Activated CD8-positive, alpha-beta memory T cell treated with anti-CD3 and anti-CD28 coated beads, Interleukin-2, amount 50 U/mL, for 4 hours (primary cell): ENCODE data around the gene NCOR1.
A peak's percentile ranks its signal among the peaks of the same experiment; 100 is the strongest.

Experiments
- DNase-seq: peaks from one replicate; pipeline ENCODE4 v3.0.0-alpha.2; 2020

Gene NCOR1

GRCh38 chr17:16025202-16025601 is 190.1 kb downstream of the NCOR1 start:
- no peak for DNase-seq

- no peak for DNase-seq
Measured at GRCh38 chr17:16023881-16024280, 191.5 kb downstream of the NCOR1 start.

GRCh38 chr17:16019347-16019746 is 196.0 kb downstream of the NCOR1 start:
- DNase-seq = no peak

- no peak for DNase-seq
Measured at GRCh38 chr17:16013943-16014407, 201.4 kb downstream of the NCOR1 start.

GRCh38 chr17:16007439-16007838 is 207.9 kb downstream of the NCOR1 start:
- no peak for DNase-seq

- no peak for DNase-seq
Measured at GRCh38 chr17:16005636-16006035, 209.7 kb downstream of the NCOR1 start.

DNA sequence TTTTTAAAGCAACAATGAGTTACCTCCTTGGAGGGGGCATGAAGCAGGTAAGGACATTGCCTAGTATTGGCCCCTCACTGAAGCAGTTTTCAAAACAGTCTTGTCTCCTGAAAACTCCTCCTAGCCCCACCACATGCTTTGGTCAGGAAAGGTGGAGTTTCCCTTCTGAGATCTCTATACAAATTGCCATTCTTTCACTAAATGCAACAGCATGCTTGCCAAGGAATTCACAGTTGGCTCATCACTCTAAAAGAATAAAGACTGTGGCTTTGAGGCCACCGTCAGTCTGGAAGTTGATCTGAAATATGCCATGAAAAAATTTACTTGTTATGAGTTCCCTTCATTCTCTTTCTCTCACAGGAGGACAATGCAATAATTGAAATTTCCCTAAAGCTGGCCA is 211.5 kb downstream of the NCOR1 start:
- DNase-seq = no peak

DNA sequence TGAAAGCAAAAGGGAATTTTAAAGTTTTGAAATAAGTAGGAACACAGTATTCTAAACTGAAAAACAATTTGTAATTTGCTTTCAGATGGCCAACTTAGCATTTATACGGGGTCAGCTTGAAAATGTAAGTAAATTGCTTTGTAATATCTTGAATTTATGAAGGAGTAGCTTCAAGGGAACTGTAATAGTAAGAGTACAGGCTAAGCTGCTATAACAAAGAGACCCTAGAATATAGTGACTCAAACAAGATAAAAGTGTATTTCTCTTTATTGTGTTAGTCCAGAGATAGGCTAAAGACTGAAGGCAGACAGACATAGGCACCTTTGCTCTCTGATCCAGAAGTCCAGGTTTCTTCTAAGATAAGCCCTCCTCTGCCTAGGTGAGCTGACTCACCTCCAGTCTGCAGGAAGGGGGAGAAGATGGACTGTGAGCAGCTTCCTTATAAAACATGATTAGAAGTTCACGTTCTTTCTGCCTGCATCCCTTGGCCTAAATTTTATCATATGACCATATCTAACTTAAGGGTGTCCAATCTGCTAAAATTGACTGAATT is 212.6 kb downstream of the NCOR1 start:
- DNase-seq = no peak

GRCh38 chr17:16001226-16001897 is 214.0 kb downstream of the NCOR1 start:
- DNase-seq = no peak

DNA sequence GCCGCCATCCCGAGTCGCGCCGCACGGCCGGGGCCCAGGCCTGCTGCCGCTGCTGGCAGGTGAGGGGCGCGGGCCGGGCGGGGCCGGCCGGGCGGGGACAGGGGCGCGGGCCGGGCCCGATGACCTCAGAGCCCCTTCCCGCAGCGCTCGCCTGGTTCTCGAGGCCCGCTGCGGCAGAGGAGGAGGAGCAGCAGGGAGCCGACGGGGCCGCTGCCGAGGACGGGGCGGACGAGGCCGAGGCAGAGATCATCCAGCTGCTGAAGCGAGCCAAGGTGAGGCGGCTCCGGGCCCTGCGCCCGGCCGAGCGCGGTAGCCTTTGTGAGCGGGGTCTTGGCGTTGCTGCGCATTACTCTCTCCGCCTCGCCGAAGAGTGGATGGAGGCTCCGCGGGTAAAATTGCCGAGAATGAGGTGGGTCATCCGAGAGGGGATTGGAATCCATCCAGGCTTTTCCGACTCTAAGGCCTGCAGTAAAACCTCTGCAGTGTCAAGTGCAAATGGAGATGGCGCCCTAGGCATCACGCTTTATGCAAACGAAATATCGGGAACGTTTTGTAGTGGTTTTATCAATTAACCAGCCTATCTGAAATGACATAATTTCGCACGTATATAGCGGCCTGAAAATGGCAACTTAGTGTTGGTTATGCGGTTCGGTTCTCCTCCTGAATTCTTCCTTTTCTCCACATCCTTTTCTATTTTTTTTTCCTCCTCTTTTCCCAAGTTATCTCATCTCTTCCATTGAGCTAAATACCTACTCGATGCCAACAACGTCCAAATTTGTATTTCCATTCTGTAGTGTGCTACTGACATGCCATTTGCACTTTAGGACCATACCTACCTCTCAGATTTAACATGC is 215.1 kb downstream of the NCOR1 start:
- DNase-seq = no peak

DNA sequence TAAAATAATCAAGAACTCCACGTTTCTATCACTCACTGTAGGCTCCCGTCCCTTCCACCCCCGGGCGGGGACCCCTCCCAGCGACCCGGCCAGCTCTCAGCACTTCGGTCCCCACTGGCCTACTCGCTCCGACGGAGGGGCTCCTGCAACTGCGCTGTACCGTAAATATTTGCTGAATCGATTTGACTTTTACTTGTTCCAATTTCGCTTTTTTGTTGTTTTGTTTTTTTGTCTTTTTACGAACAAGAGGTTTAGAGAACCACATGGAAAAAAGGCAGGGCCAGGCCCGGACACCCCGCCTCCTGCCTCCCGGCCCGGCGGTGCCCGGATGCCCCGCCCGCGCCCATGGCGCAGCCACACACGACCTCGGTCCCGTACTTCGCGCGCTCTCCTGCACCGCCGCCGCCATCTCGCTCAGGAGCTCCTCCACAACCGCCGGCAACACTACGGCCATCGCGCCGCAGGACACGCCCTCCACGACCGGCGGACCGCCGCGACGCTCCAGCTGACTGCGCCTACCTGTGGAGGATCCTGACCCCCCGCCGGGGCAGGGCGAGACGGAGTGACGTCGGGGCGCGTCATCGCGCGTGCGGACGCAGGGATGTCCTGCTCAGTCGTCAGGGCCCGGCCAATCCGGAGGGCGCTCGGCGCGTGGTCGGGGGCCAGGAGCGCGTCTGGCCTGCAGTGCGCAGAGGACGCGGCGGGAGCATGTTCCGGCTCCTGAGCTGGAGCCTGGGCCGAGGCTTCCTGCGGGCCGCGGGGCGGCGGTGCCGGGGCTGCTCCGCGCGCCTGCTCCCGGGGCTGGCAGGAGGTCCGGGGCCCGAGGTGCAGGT is 216.0 kb downstream of the NCOR1 start, which contains the start of the genes TTC19 and ZSWIM7:
Gene TTC19, plus strand, starts transcription at position 684 of the 833 bp plus-strand sequence. Its CDS starts 25 bp downstream, at position 709.
Gene ZSWIM7, minus strand, starts transcription at position 564 of the 833 bp plus-strand sequence. Its CDS starts 110 bp downstream, at position 454.
- peak; percentile 96 for DNase-seq

DNA sequence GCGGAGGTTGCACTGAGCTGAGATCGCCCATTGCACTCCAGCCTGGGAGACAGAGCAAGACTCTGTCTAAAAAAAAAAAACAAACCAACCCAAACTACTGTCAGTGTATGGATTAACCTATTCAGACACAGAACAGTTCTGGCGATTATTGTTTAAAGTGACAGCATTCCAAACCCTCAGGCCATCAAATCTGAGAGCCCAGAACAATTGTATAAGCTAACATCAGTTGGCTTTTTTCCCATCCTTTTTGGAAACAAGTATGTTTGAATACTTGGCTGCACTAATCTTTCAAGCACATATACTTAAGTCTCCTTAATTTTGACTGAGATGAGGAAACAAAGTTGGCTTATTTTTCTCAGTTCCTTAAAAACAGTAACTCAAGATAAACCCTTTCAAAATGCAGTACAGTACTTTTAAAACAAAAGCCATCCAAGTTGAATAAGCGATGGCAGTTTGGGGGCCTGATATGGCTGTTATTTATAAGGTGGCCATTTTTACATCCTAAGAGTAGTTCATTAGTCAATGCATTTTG is 217.2 kb downstream of the NCOR1 start:
- no peak for DNase-seq

- no peak for DNase-seq
Measured at GRCh38 chr17:15996322-15996721, 219.0 kb downstream of the NCOR1 start.

GRCh38 chr17:15981646-15982580 is 233.4 kb downstream of the NCOR1 start:
- no peak for DNase-seq

DNA sequence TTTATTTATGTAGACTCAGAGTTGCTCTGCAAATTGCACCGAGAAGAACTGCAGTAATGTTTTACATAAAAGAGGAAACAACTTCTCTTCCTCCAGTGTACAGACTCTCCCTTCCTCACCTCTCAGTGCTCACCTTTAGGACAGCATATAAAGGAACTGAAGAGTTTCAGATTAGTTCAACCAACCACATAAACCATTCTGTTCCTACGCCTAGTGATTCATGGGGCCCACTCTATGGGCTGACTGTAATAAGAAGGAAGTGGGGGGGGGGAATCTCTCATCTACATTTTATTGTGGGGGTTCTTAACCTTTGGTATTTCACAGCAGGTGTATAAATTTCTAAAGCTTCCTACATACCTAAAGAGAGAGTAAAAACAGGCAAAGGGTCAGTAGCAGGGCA is 234.1 kb downstream of the NCOR1 start:
- DNase-seq = peak; percentile 27
